GM18511 (cell line): Measurements from ENCODE around the gene USP12.
"Not testable (repeated sequence)": the region's sequence is repeated elsewhere in the genome, so short reads cannot be mapped to it uniquely, and the experiment has no call there.

Experiments
- ATAC-seq: cut with Tn5 transposase; IDR thresholded peaks from one replicate; pipeline ENCODE4 v1.9.1; 2021; ENCODE audit warnings: mild to moderate bottlenecking, moderate library complexity; ENCODE audit not compliant: unreplicated experiment

The USP12 gene

DNA sequence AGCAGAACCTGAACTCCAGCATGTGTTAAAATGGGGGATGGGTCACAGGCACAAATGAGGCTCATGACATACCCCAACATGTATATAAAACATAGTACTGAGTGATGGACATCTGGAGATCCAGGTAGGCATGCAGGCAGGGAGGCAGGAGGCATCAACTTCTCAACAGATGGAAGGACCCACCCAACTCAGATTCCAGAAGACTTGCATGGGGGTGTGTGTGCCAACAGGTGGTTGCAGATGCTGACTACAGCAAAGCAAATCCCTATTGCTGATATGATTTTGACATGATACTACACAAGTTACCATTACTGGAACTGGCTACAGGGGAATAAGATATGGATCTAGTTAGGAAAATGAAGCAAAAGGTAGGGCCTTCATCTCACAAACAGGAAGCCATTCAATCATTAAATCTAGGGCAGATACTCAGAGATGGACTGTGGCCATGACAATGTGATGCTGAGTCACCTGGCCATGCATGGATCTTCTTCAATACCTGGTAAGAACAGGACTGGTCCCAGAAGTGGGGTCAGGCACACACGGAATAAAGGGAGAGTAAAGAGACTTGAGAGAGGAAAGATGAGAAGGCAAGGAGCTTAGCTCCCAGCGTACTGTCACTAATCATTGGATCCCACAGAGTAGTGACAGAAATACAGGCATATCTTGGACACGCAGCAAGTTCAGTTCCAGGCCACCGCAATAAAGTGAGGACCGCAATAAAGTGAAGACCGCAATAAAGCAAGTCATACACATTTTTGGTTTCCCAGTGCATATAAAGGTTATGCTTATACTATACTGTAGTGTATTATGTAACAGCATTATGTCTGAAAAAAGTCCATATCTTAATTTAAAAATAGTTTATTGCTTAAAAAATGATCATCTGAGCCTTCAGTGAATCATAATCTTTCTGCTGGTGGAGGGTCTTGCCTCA lies 91.3 kb downstream of the USP12 start:
- no peak for ATAC-seq

DNA sequence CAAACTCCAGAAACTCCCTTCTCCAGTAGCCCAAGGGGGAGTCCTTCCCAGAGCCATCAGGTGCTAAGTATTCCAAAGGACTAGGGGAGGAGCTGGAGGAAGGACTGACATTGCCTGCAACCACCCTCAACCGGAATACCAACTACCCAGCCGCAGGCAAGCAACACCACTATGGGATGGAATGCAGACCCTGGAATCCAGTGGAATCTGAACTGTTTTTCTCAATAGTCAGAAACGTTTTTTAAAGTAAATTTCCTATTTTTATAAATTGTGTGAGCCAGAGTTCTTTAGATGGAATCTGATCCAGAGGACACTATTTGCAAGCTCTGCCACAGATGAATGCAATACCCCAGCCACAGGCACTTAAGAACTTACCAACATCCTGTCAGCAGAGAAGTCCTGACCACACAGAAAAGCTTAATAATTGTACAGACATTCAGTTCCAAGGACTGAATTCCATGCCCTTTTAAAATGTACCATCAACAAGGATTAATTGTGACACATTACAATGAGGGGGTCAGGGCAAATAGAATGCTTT lies 92.1 kb downstream of the USP12 start:
- no peak for ATAC-seq

DNA sequence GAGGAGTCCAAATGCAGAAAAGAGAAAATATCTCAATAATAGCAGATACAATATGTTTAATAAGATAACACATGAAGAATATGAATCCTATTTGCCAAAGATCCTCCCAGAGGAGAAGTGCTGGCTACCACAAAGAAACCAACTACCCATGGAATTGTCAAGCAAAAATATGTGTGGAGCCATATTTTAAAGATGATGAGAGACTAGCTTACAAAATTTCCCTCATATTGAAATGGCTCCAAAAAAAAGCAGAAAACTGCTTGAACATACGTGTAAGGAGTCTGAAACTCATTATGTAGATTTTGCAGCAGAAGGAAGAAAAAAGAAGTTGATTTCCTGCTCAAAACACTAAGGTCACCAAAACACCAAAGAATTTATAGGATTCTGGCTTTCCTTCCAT lies 94.2 kb downstream of the USP12 start:
- ATAC-seq, result no peak

DNA sequence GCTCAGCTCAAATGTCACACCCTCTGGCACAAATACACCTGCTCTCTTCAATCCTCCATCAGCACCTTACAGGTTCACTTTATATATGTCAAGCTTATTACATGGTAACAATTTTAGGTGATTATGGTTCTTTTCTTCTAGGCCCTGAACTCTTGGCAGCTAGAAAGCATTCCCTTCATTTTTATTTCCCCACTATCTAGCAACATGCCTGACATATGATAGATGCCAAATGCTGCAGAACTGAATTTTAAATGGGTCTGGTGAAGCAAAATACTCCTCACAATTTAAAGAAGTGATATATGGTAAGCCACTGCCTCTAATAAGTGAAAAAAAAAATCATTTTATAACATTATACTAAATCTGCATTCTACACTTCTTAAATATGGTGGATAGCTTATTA lies 95.2 kb downstream of the USP12 start:
- ATAC-seq, result no peak

DNA sequence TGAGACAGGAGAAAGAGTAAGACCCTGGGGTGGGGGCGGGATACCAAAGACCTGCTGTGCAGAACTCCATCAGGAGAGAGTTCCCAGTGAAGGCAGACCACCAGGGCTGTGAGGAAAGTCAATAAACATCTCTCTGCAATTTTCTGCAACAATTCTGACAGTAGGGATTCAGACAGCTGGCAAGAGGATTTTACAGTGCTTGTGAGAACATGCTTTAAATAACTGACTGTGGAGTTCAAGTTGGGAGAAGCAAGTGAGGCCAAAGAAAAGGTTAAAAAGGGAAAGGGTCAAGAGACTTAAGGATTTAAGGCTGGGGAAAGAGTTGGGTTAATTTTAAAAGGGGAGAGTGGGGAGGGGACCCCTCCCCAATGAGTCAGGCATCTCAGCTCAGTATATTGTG lies 98.4 kb downstream of the USP12 start:
- no peak for ATAC-seq

DNA sequence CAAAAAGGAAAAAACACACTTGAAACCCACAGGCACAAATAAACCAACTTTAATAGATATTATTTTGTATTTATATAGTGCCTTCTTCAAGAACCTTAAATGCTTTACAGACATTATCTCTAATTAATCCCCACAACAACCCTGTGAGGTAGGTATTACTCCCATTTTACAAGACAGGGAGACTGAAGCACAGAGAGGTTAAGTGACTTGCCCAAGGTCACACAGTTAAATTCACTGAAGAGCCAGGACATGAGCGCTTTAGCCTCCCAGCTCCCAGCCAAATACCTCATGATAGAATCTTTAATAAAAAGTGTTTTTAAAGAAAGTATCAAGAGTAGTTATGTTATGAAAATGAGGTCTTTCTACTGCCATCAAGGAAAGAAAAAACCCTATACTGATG lies 105.5 kb downstream of the USP12 start:
- not testable (repeated sequence) for ATAC-seq

DNA sequence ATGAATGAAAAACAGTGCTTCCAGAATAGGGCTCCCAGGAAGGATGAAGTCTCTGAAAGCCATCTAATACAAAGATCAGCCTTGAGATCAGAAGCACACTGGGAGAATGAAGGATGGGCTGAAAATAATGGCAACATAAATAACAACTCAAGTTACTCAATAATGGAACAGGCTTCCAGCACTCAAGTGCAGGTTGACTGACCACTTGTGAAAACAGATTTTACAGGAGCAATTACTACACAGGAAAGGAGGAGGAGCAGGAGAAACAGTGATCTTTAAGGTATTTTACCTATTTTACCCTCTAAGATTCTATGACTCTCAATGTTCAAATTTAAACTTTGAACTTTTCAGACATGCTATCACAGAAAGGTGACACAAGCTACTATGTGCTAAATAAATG lies 106.0 kb downstream of the USP12 start:
- no peak for ATAC-seq

DNA sequence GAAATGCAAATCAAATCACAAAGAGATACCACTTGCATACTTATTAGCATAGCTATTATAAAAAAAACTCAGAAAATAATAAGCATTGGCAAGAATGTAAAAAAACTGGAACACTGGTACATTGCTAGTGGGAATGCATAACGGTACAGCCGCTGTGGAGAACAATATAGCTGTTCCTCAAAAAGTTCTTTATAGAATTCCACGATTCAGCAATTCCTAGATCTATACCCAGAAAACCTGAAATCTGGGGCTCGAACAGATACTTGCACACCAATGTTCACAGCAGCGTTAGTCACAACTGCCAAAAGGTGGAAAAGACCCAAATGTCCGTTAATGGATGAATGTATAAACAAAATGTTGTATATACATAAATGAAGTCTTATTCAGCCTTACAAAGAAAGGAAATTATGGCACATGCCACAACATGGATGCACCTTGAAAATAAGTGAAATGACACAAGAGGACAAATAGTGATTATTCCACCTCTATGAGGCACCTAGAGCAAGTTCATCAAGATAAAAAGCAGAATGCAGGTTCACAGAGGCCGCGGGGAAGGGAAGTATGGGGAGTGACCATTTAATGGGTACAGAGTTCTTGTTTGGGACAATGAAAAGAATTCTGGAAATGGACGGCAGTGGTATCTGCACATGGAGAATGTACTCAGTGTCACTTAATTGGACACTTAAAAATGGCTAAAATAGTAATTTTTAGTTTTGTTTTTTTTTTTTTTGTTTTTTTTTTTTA lies 107.2 kb downstream of the USP12 start:
- ATAC-seq, result no peak

DNA sequence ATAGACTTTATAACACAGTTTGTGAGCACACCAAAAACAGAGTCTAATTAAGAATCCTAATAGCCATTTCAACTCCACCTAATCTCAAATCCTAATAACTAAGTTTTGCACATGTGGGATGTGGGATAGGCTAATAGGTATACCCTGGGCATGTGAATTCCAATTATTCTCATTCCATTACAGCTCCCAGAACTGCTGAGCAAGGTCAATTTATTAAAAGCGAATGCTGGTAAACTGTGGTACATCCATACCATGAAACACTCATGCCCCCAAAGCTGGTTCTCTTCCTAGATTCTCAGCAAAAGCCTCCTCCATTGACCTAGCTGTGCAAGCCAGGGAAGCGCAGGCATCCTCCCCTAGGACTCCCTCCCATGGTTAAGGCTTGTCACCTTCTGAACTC lies 113.8 kb downstream of the USP12 start:
- ATAC-seq, result no peak

DNA sequence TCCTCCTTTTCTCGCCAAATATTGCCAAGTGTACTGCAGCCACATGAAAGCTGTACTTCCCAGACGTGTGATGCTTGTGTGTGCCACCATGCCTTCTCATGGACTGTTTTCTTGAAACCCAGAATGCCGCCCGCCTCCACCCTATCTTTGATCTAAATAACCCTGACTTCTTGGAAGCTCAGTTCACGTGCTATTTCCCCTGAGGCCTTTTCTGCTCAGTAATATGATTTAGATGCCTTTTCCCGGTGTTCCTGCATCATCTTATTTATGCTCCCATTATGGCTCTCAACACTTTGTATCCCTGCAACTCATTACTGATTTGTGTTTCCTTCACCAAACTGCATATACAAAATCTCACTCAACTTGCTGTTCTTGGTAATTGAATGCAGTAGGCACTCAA lies 116.1 kb downstream of the USP12 start:
- no peak for ATAC-seq

DNA sequence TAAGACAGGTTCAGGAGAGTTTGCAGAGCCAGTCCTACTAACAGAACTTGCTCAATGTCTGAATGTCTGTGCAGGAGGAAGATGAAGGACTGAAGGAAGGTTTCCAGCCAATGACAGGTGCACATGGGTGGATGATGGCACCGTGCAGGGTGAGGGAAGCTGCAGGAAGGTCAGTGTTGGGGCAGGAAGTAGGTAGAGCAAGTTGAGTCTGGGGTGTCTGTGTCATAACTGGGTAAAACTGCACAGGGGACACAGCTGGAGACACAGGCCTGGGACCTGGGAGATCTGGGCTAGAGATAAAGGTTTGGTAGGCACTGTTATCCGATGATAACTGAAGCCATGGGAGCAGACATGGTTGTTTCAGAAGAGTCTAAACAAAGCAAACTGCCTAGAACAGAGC lies 116.9 kb downstream of the USP12 start:
- no peak for ATAC-seq

DNA sequence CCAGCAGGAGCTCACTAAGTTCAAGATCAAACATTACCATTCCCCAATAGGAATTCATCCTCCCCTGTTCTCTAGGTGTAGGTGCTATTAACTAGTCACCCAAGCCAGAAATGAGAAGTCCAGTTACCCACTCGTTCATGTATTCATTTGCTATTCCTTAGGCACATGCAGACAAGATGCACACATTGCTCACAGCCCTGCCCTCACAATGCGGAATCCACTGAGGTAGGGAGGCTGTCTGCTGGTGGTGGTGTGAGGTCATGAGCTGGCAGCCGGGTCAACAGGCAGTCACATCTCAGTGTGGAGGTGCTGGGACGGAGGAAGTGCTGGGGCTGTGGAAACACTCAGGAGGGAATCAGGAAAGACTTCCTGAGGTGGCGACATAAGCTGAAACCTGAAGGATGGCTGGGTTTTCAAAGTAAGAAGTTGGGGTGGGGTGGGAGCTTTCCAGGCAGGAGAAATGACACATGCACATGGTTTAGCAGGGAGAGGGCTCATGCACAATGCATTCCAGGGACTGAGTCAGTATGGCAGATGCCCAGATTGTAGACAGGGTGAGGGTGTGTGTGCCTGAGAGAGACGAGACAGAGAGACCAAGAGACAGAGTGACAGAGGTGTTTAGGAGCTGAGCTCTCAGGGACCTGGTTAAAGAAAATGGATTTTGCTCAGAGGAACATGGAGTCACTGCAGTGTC lies 117.6 kb downstream of the USP12 start:
- ATAC-seq, result no peak

DNA sequence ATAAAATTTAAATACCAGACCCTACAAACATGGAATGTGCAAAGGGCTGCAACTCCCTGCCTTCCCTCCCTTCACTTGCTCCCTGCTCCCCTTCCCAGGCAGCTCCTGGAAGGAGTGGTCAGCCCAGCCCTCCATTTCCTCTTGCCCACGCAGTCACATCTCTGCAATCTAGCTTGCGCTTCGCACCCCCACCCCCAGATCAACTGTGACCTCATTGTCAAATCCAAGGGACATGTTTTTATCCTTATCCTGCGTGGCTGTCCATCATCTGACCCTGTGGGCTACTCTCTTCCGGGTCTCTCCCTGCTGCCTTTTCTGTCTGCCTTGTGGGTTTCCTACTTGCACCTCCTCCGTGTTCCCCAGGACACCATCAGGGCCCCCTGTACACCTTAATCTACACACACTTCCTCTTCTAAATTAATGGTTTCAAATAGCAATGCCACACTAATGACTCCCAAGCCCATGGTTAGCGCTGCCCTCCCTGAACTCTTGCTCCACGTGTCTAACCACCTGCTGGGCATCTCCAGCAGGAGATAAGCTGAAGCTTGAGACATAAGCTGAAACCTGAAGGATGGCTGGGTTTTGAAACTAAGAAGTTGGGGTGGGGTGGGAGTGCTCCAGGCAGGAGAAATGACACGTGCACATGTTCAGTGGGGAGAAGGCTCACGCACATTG lies 118.3 kb downstream of the USP12 start:
- no peak for ATAC-seq

DNA sequence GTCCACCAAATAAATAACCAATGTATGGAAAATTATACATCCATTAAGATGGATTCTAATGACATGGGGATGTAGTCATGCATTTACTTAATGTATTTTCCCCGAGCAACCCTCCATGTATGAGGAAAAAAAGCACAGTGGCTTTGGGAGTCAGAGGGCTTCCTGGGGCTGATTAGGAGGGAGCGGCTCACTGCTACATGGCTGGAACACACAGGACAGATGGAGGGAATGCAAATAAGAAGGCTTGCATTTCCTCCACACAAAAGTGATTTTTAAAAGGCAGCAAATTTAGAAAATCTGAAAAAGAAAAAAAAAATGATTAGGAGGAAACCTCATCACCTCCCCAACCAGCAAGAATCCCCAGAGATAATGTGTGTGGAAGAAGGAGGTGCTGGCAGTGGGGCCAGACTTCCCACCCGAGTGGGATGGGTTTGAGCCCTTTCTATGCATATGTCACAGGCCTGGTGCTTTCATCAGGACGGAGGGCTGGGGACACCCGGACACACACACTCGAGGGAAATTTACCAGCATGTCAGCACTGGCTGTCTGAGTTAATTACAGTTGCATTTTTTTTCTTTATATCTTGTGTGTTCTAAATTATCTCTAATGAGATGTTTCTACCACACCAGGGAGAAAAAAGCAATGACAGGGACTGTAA lies 118.9 kb downstream of the USP12 start:
- no peak for ATAC-seq

DNA sequence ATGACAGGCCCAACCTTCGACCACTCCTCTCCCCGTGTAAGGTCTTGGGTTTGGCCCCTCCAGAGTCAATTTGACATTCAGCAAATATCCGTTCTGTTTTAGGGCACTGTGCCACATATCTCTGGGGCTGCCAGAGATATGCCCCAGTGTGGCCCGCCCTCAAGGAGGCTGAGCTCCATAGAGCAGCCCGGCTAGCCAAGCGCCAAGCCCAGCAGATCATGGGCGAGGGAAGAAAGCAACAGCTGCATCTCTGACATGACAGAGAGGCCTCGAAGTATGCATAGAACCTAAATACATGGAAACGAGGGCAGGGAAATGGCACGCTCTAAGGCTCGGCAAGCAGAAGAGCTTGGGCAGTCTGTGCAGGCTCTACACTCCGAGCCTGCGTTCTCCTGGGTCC lies 124.5 kb downstream of the USP12 start:
- no peak for ATAC-seq

DNA sequence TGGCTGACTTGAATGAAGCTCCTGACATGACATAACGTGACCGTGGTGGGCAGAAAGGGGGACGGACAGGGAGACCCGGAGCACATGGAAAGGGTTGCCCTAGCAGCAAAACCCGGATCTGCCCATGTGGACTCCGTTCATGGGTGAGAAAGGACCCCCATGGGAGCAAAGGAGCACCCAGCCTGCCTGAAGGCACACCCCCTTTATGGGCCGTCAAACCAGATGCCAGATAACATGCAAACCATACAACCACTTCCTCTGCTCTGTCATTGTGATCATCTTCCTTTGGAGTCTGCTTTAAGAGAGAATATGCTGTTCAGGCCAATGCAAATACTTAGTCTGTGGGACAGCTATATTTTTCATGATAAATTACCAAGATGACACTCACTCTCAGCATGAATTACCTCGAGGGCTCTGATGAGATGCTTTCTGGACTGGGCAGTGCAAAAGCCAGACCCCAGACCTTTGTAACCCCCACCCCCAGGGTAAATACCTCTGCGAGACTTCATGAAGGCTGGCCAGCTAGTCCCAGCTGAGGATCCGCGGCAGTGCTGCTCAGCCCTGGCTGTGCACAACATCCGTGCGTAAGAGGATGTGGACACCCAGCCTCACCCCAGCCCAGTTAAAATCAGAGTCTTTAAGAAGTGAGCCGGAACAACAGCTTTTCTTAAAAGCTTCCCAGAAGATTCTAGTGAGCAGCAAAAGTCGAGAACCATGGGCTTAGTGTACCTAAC lies 126.6 kb downstream of the USP12 start:
- no peak for ATAC-seq

DNA sequence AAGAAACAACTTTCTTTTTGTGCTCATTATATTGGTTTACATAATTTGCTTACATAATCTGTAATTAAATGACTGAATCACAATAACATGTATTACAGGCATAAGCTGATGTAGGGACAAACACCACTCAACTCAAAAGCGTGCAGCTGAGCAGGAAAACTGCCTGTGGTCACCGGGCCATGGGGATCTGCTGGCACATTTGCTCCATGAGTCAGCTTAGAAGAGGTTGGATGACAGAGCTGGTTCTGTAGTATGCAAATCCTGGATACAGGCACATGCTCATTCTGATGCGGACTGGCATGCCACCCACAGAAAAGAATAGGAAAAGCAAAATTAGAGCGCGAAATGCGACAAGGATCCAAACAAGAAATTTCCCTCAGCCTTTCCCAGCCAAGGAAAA lies 128.6 kb downstream of the USP12 start:
- ATAC-seq, result no peak

DNA sequence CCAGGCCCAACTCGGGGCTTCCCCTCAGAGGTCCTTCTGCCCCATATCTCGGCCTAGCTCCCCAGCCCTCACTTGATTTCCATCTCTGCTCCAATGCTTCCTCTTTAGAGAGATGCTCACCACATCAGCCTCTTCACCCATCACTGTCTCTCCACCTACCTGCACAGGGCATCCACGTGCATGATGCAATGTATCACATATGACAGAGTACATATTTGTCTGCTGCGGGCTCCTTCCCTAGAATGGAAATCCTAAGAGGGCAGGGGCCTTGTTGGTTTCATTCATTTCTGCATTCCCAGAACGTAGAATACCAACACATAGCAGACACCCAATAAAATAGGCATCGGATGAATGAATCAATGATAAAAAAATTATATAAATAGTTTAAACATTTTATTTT lies 130.3 kb downstream of the USP12 start:
- no peak for ATAC-seq

DNA sequence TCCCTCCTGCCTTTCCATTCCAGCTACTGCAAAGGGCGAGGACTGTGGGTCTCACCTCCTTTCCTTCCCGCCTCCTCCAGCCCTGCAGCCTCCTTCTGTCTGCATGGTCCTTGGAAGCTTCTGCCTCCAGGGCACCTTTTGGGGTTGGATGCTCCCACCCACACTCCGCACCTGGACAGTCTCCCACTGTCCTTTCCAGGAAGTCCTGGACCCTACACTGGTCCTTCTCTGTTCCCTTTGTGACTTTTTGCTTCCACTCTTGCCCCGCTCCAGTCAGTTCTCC lies 130.8 kb downstream of the USP12 start:
- no peak for ATAC-seq

DNA sequence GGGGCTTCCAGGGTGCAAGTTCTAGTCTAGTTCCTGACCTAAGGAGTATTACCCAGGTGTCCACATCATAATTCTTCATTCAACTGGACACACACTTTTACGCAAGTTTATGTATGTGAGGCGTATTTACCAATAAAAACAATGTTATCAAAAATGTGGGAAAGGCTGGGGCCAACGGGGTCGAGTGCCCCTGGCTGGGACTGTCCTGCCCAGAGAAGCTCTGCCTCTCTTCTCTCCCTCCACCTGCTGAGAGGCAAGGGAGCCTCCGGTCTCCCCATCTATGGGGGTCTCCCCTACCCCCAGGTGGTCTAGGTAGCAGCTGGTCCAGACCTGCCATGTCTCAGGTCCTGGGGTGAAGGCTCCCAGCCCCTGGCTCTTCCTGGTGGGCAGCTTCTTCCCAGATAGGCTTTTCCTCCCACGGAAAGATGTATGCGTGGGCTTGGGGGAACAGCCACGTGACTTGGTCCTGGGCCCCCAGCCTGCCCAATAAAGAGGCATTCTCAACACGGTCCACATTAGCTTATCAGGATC lies 132.4 kb downstream of the USP12 start:
- ATAC-seq, result no peak
